Liver (tissue), 9 donors: ENCODE measurements around the gene SCGN. TPM values are rescaled to one million over a fixed set of nuclear protein-coding genes. Genes with fewer than 3 reads are reported as not detected.

ENCODE experiments used
- DNase-seq: peaks from one replicate; pipeline ENCODE4 v3.0.0-alpha.2; 2017; ENCODE audit warnings: low spot score
- H3K27ac ChIP-seq, 2 donors: one replicate each; pipeline ENCODE4 v1.7.0; 2013; ENCODE audit warnings: inconsistent platforms in 2 of 2, low read length in 2 of 2, control low read depth in 1 of 2, low read depth in 1 of 2, mild to moderate bottlenecking in 1 of 2
- H3K27me3 ChIP-seq, 4 donors: one replicate each; pipeline versions ENCODE4 v1.6.1 to v1.7.0; 2013; ENCODE audit warnings: low read length in 3 of 4, inconsistent platforms in 1 of 4, mild to moderate bottlenecking in 1 of 4, moderate library complexity in 1 of 4; ENCODE audit not compliant: control insufficient read depth in 4 of 4, insufficient read depth in 4 of 4
- H3K36me3 ChIP-seq, 4 donors: one replicate each; pipeline versions ENCODE4 v1.6.1 to v1.7.0; 2013; ENCODE audit warnings: low read length in 3 of 4, mild to moderate bottlenecking in 3 of 4, low read depth in 1 of 4, moderate library complexity in 1 of 4; ENCODE audit not compliant: control insufficient read depth in 4 of 4, insufficient read depth in 3 of 4
- H3K4me1 ChIP-seq, 4 donors: one replicate each; pipeline versions ENCODE4 v1.6.1 to v1.7.0; 2013; ENCODE audit warnings: low read length in 3 of 4, mild to moderate bottlenecking in 3 of 4, moderate library complexity in 1 of 4; ENCODE audit not compliant: control insufficient read depth in 4 of 4, insufficient read depth in 4 of 4
- H3K4me3 ChIP-seq, 3 donors: one replicate each; pipeline versions ENCODE4 v1.6.1 to v1.7.0; 2013; ENCODE audit warnings: low read length in 3 of 3, control low read depth in 1 of 3, low read depth in 1 of 3, mild to moderate bottlenecking in 1 of 3
- H3K9ac ChIP-seq, 2 donors: one replicate each; pipeline ENCODE4 v1.7.0; 2013; ENCODE audit warnings: low read length in 2 of 2, mild to moderate bottlenecking in 2 of 2, moderate library complexity in 2 of 2, control low read depth in 1 of 2, low read depth in 1 of 2
- H3K9me3 ChIP-seq, 4 donors: one replicate each; pipeline versions ENCODE4 v1.6.1 to v1.7.0; 2013; ENCODE audit warnings: low read length in 3 of 4; ENCODE audit not compliant: control insufficient read depth in 4 of 4
- ATF3 ChIP-seq: IDR thresholded peaks from 2 replicates; pipeline ENCODE4 v1.6.1; 2016; ENCODE audit warnings: antibody characterized with exemption
- CTCF ChIP-seq: fragments of 150-350 bp; IDR thresholded peaks from 2 replicates; pipeline ENCODE4 v1.5.1; 2017; ENCODE audit warnings: improper control_type of control experiment, low read depth, low read length; ENCODE audit not compliant: missing input control
- EGR1 ChIP-seq, 2 donors: IDR thresholded peaks; 2 replicates each; pipeline ENCODE4 v1.6.1; 2016 to 2018; ENCODE audit warnings: antibody characterized with exemption in 2 of 2, low read depth in 2 of 2
- FOXA1 ChIP-seq: IDR thresholded peaks from 2 replicates; pipeline ENCODE4 v1.6.1; 2016; ENCODE audit warnings: antibody characterized with exemption
- FOXA2 ChIP-seq: IDR thresholded peaks from 2 replicates; pipeline ENCODE4 v1.6.1; 2016; ENCODE audit warnings: antibody characterized with exemption
- GABPA ChIP-seq, 2 donors: IDR thresholded peaks in 1 of 2; conservative IDR thresholded peaks in 1 of 2; 2 replicates each; pipeline ENCODE4 v1.6.1; 2016; ENCODE audit warnings: antibody characterized with exemption in 2 of 2, mild to moderate bottlenecking in 1 of 2, moderate library complexity in 1 of 2
- HNF4A ChIP-seq, 2 donors: conservative IDR thresholded peaks; 2 replicates each; pipeline ENCODE4 v1.6.1; 2016; ENCODE audit warnings: antibody characterized with exemption in 2 of 2, mild to moderate bottlenecking in 2 of 2
- HNF4G ChIP-seq: IDR thresholded peaks from 2 replicates; pipeline ENCODE4 v1.6.1; 2016; ENCODE audit warnings: antibody characterized with exemption
- JUND ChIP-seq, 2 donors: IDR thresholded peaks; 2 replicates each; pipeline ENCODE4 v1.6.1; 2016; ENCODE audit warnings: antibody characterized with exemption in 2 of 2
- MAX ChIP-seq: IDR thresholded peaks from 2 replicates; pipeline ENCODE4 v1.6.1; 2016; ENCODE audit warnings: antibody characterized with exemption
- NR2F2 ChIP-seq: IDR thresholded peaks from 2 replicates; pipeline ENCODE4 v1.6.1; 2016; ENCODE audit warnings: antibody characterized with exemption
- RAD21 ChIP-seq, 2 donors: IDR thresholded peaks; 2 replicates each; pipeline ENCODE4 v1.6.1; 2016; ENCODE audit warnings: antibody characterized with exemption in 2 of 2, mild to moderate bottlenecking in 2 of 2
- REST ChIP-seq: IDR thresholded peaks from 2 replicates; pipeline ENCODE4 v1.6.1; 2016; ENCODE audit warnings: antibody characterized with exemption, mild to moderate bottlenecking
- RXRA ChIP-seq, 2 donors: IDR thresholded peaks; 2 replicates each; pipeline ENCODE4 v1.6.1; 2017 to 2018; ENCODE audit warnings: antibody characterized with exemption in 2 of 2, mild to moderate bottlenecking in 1 of 2
- SP1 ChIP-seq: IDR thresholded peaks from 2 replicates; pipeline ENCODE4 v1.6.1; 2018; ENCODE audit warnings: antibody characterized with exemption, mild to moderate bottlenecking
- TAF1 ChIP-seq: conservative IDR thresholded peaks from 2 replicates; pipeline ENCODE4 v1.6.1; 2016; ENCODE audit warnings: antibody characterized with exemption, mild to moderate bottlenecking
- YY1 ChIP-seq: IDR thresholded peaks from 2 replicates; pipeline ENCODE4 v1.6.1; 2016; ENCODE audit warnings: antibody characterized with exemption, mild to moderate bottlenecking
- ZBTB33 ChIP-seq: IDR thresholded peaks from 2 replicates; pipeline ENCODE4 v1.6.1; 2016; ENCODE audit warnings: antibody characterized with exemption
- WGBS: extraction: QIAGEN DNeasy Blood & Tissue Kit; methylation state at CpG from one replicate; pipeline ENCODE4 v1.1.7; 2013; 5-methylcytosine and 5-hydroxymethylcytosine counted together
- polyA plus RNA-seq, 2 donors: library from polyadenylated mRNA; stranded (reverse) in 1 of 2; unstranded in 1 of 2; fragments of 200-250 nt in 1 of 2; fragments of >200 nt in 1 of 2; fragmentation: Nextera tagmentation in 1 of 2; extraction: Ambion mirVana in 1 of 2; gene quantifications; one replicate each; pipeline versions ENCODE4 v1.2.1 to v1.2.3, GENCODE V29; 2013 to 2015
- total RNA-seq, 2 donors: library from RNA; depleted of rRNA; stranded (reverse); fragments of >200 nt; gene quantifications; one replicate each; pipeline ENCODE4 v1.2.3, GENCODE V29; 2014
- donor health status: healthy.
- donor health status: healthy.
- donor health status: healthy.
- donor health status: healthy.
- donor health status: healthy.

The SCGN gene
- total and polyA plus RNA-seq, 4 donors: 0.28 to 8.1 (median 2.8) TPM

- Histone ChIP-seq H3K27ac (no peak overlapping the region), H3K4me3 (no peak overlapping the region), H3K9me3 (no peaks in the 10 kb centered on the region), H3K4me1 (no peaks in the 10 kb centered on the region), H3K9ac (no peak overlapping the region), H3K36me3 (no peaks in the 10 kb centered on the region), H3K27me3 (no peaks in the 10 kb centered on the region)
- TF ChIP-seq HNF4A (conservative IDR thresholded peaks at IDR 0.05) (no peak), HNF4G (no peak), SP1 (no peak), NR2F2 (no peak), REST (no peak), JUND (IDR thresholded peaks at IDR 0.05) (no peak)
- DNase-seq: no peak
- WGBS: 88% methylated on average over 3 of the region's 3 CpGs
These were observed 49.8 kb downstream of the SCGN start for GRCh38 chr6:25701807-25702206.

- H3K27ac ChIP-seq: no peak overlapping the region
- 87% methylated on average over 3 of the region's 3 CpGs for WGBS
- H3K4me3 ChIP-seq: no peak overlapping the region
- H3K27me3 ChIP-seq: no peaks in the 10 kb centered on the region
- no peaks in the 10 kb centered on the region for H3K36me3 ChIP-seq
- TF ChIP-seq ATF3 (no peak), TAF1 (no peak), JUND (IDR thresholded peaks at IDR 0.05) (no peak), HNF4A (conservative IDR thresholded peaks at IDR 0.05) (no peak), ZBTB33 (no peak), NR2F2 (no peak), RXRA (IDR thresholded peaks at IDR 0.05) (no peak), GABPA (IDR thresholded peaks at IDR 0.05 in 1 of 2, conservative IDR thresholded peaks at IDR 0.05 in 1 of 2) (no peak), EGR1 (IDR thresholded peaks at IDR 0.05; ENCODE audit: low read depth in 2 of 2) (no peak), HNF4G (no peak), FOXA1 (no peak), SP1 (no peak), MAX (no peak), FOXA2 (no peak), RAD21 (IDR thresholded peaks at IDR 0.05) (no peak), YY1 (no peak), CTCF (no peak)
- no peaks in the 10 kb centered on the region for H3K4me1 ChIP-seq
- no peak overlapping the region for H3K9ac ChIP-seq
- DNase-seq: no peak
- no peaks in the 10 kb centered on the region for H3K9me3 ChIP-seq
These were observed 51.0 kb downstream of the SCGN start for GRCh38 chr6:25703005-25703404.
